ENCODE measurements around the gene CD28. TPM values are rescaled to one million over a fixed set of nuclear protein-coding genes. Genes with fewer than 3 reads are reported as not detected.

The CD28 gene
- total and polyA plus RNA-seq, 2 donors (not counting 3 experiments of a cell fraction or from before 2014, with no cell fraction given), result 0.15 TPM; not detected in 1

DNA sequence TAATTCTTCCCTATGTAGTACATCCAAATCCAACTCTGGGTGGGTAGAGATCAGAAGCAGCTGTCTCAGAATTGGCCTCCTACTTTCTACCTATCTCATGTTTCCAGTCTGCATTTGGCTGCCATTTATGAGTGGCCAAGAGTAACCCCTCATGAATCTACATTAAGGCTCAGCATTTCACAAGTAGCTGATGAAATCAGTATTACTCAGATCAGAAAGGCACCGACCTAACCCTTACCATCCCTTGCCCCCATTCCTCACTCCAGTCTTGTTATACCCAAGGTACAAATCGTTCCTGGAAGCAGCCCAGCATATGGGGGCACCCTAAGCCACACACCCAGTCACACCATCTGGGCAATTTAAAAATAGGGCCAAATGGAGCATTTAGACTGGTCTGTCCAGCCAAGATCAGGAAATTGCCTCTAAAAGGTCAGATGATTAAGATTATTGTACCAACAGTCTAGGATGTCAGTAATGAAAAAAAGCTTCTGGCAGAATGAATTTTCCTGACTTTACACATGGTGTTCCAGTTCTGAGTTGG, 37.1 kb downstream of the CD28 start:
- CTCF ChIA-PET, result interaction anchor here (0.9 kb wide), 1 partner anchor 45 kb away, joined by 3 read pairs; no protein-coding TSS in a partner anchor
- Histone ChIP-seq H4K20me1 (replicated peaks; ENCODE audit: control insufficient read depth, extremely low read depth, insufficient read depth, low read length) (no peaks in the 10 kb centered on the region), H3K36me3 (ENCODE audit: control insufficient read depth in 2 of 2, extremely low read depth in 1 of 2, insufficient read depth in 2 of 2, low read length in 2 of 2) (no peaks in the 10 kb centered on the region), H3K27me3 (ENCODE audit: control insufficient read depth in 2 of 2, insufficient read depth in 2 of 2, low read length in 2 of 2) (no peaks in the 10 kb centered on the region), H3K27ac (ENCODE audit: insufficient read depth, low read depth, low read length) (no peak overlapping the region), H2AFZ (ENCODE audit: low read depth, low read length) (peak overlapping the region; percentile 13), H3K9ac (replicated peaks; ENCODE audit: extremely low read depth, insufficient read depth, low read length) (no peak overlapping the region), H3K4me3 (replicated peaks in 1 of 3; ENCODE audit: insufficient read depth in 1 of 3, low read depth in 1 of 3, low read length in 3 of 3) (no peak overlapping the region), H3K4me1 (ENCODE audit: control insufficient read depth, extremely low read depth, insufficient read depth, low read length) (peaks cover 6% of the 10 kb centered on the region), H3K9me1 (replicated peaks; ENCODE audit: control insufficient read depth, extremely low read depth, insufficient read depth, low read length) (no peaks in the 10 kb centered on the region), H3K79me2 (ENCODE audit: control insufficient read depth, insufficient read depth, low read length) (no peaks in the 10 kb centered on the region), H3K4me2 (ENCODE audit: insufficient read depth, low read length) (no peak overlapping the region), H3K9me3 (replicated peaks; ENCODE audit: control insufficient read depth, insufficient read depth, low read length) (no peaks in the 10 kb centered on the region)
- no TSS peak for BruUV-seq (replicated peaks)
- TF ChIP-seq, protein P1, sequence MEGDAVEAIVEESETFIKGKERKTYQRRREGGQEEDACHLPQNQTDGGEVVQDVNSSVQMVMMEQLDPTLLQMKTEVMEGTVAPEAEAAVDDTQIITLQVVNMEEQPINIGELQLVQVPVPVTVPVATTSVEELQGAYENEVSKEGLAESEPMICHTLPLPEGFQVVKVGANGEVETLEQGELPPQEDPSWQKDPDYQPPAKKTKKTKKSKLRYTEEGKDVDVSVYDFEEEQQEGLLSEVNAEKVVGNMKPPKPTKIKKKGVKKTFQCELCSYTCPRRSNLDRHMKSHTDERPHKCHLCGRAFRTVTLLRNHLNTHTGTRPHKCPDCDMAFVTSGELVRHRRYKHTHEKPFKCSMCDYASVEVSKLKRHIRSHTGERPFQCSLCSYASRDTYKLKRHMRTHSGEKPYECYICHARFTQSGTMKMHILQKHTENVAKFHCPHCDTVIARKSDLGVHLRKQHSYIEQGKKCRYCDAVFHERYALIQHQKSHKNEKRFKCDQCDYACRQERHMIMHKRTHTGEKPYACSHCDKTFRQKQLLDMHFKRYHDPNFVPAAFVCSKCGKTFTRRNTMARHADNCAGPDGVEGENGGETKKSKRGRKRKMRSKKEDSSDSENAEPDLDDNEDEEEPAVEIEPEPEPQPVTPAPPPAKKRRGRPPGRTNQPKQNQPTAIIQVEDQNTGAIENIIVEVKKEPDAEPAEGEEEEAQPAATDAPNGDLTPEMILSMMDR (IDR thresholded peaks at IDR 0.05; ENCODE audit: extremely low read depth in 1 of 2, insufficient read depth in 1 of 2, low read depth in 1 of 2, low read length in 2 of 2), result no peak
- TF ChIP-seq GATA2 (IDR thresholded peaks at IDR 0.05; ENCODE audit: insufficient read depth, insufficient read length, low read depth, low read length) (peak; percentile 51), JUN (IDR thresholded peaks at IDR 0.05; ENCODE audit: borderline replicate concordance, insufficient read depth, insufficient read length, low read depth) (no peak), EZH2 (IDR thresholded peaks at IDR 0.05; ENCODE audit: borderline replicate concordance, low read depth, low read length, severe bottlenecking) (no peak), MYC (IDR thresholded peaks at IDR 0.05; ENCODE audit: low read depth, low read length) (no peak), POLR2AphosphoS5 (IDR thresholded peaks at IDR 0.05; ENCODE audit: insufficient read depth, low read depth, low read length) (no peak), FOS (IDR thresholded peaks at IDR 0.05; ENCODE audit: borderline replicate concordance, insufficient read depth, low read length) (no peak), POLR2A (IDR thresholded peaks at IDR 0.05; ENCODE audit: low read depth, low read length) (no peak)
- TF ChIP-seq, protein P2, sequence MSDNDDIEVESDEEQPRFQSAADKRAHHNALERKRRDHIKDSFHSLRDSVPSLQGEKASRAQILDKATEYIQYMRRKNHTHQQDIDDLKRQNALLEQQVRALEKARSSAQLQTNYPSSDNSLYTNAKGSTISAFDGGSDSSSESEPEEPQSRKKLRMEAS (IDR thresholded peaks at IDR 0.05; ENCODE audit: insufficient read depth, insufficient read length), result no peak
- peak; percentile 49 for FAIRE-seq
- peak; percentile 6 for DNase-seq (ENCODE audit: low read depth, low spot score)
- POLR2A ChIA-PET, result no interaction called here
- intact Hi-C loops (cut with micrococcal nuclease), result no loop called here
- dilution Hi-C loops (cut with MboI; ENCODE audit: extremely low pct_ligation_motif_present, low sequenced_read_pairs), result no loop called here
